ENCODE measurements around the gene NDRG2. TPM values are rescaled to one million over a fixed set of nuclear protein-coding genes. Genes with fewer than 3 reads are reported as not detected.

NDRG2 gene
- total RNA-seq, 3 donors from 2014 or later = 251 to 693 (median 258) TPM

- DNase-seq (ENCODE audit: low spot score in 2 of 2) = no peak
- intact Hi-C loops (cut with DNase I; ENCODE audit: low total_unique reads) = no loop called here
- no peak for TF ChIP-seq POLR2AphosphoS5 (IDR thresholded peaks at IDR 0.05)
- no peak for TF ChIP-seq POLR2A (IDR thresholded peaks at IDR 0.05)
- no peak for TF ChIP-seq CTCF (IDR thresholded peaks at IDR 0.05)
- Histone ChIP-seq H3K36me3 (peaks cover 5% of the 10 kb centered on the region), H3K9me3 (no peaks in the 10 kb centered on the region), H3K27ac (no peak overlapping the region), H3K27me3 (no peaks in the 10 kb centered on the region), H3K4me3 (no peak overlapping the region), H3K4me1 (no peaks in the 10 kb centered on the region)
These were observed 23.6 kb downstream of the NDRG2 start for GRCh38 chr14:21001218-21001617.

- Histone ChIP-seq H3K27ac (peak overlapping the region in 1 of 2 donors; percentile 81), H3K27me3 (no peaks in the 10 kb centered on the region), H3K4me1 (no peaks in the 10 kb centered on the region), H3K36me3 (peaks cover 12% of the 10 kb centered on the region), H3K9me3 (no peaks in the 10 kb centered on the region), H3K4me3 (no peak overlapping the region)
- no peak for TF ChIP-seq POLR2A (IDR thresholded peaks at IDR 0.05)
- TF ChIP-seq CTCF (IDR thresholded peaks at IDR 0.05) = no peak
- no peak for TF ChIP-seq POLR2AphosphoS5 (IDR thresholded peaks at IDR 0.05)
- intact Hi-C loops (cut with DNase I; ENCODE audit: low total_unique reads) = no loop called here
- no peak for DNase-seq (ENCODE audit: low spot score in 2 of 2)
These were observed 25.3 kb downstream of the NDRG2 start for GRCh38 chr14:20999591-20999990.

GRCh38 chr14:20998674-20999366 lies 26.0 kb downstream of the NDRG2 start, which contains the start of gene SLC39A2:
SLC39A2 (plus strand) TSS chr14:20999293; CDS start chr14:20999447, 154 bp downstream.
- Histone ChIP-seq H3K9me3 (no peaks in the 10 kb centered on the region), H3K4me3 (no peak within 1 kb of the TSS), H3K36me3 (peaks cover 12% of the 10 kb centered on the region), H3K4me1 (no peaks in the 10 kb centered on the region), H3K27me3 (no peaks in the 10 kb centered on the region), H3K27ac (peak within 1 kb of the TSS; percentile 79 to 81)
- peak; percentile 66 to 69 for DNase-seq (ENCODE audit: low spot score in 2 of 2)
- TF ChIP-seq CTCF (IDR thresholded peaks at IDR 0.05) = no peak
- TF ChIP-seq POLR2A (IDR thresholded peaks at IDR 0.05) = no peak
- TF ChIP-seq POLR2AphosphoS5 (IDR thresholded peaks at IDR 0.05) = no peak
- intact Hi-C loops (cut with DNase I; ENCODE audit: low total_unique reads) = no loop called here

- peak overlapping the region; percentile 79 to 81 for H3K27ac ChIP-seq
- no peaks in the 10 kb centered on the region for H3K9me3 ChIP-seq
- H3K27me3 ChIP-seq = no peaks in the 10 kb centered on the region
- DNase-seq (ENCODE audit: low spot score in 2 of 2) = no peak
- no peaks in the 10 kb centered on the region for H3K4me1 ChIP-seq
- intact Hi-C loops (cut with DNase I; ENCODE audit: low total_unique reads) = no loop called here
- H3K36me3 ChIP-seq = peaks cover 12% of the 10 kb centered on the region
- H3K4me3 ChIP-seq = no peak overlapping the region
- TF ChIP-seq POLR2AphosphoS5 (IDR thresholded peaks at IDR 0.05) (no peak), POLR2A (IDR thresholded peaks at IDR 0.05) (no peak), CTCF (IDR thresholded peaks at IDR 0.05) (no peak)
These were observed 26.7 kb downstream of the NDRG2 start for GRCh38 chr14:20998139-20998538.

- DNase-seq (ENCODE audit: low spot score in 2 of 2) = no peak
- no peaks in the 10 kb centered on the region for H3K27me3 ChIP-seq
- peak overlapping the region in 1 of 2 donors; percentile 79 for H3K27ac ChIP-seq
- no peaks in the 10 kb centered on the region for H3K9me3 ChIP-seq
- H3K4me1 ChIP-seq = no peaks in the 10 kb centered on the region
- TF ChIP-seq CTCF (IDR thresholded peaks at IDR 0.05) = no peak
- no peak for TF ChIP-seq POLR2A (IDR thresholded peaks at IDR 0.05)
- no peak for TF ChIP-seq POLR2AphosphoS5 (IDR thresholded peaks at IDR 0.05)
- H3K4me3 ChIP-seq = no peak overlapping the region
- peaks cover 12% of the 10 kb centered on the region for H3K36me3 ChIP-seq
- intact Hi-C loops (cut with DNase I; ENCODE audit: low total_unique reads) = no loop called here
These were observed 27.3 kb downstream of the NDRG2 start for GRCh38 chr14:20997564-20997963.

Data from breast epithelium (tissue), 4 donors.